Measurements from ENCODE around the gene FAM47E. TPM values are rescaled to one million over a fixed set of nuclear protein-coding genes. Genes with fewer than 3 reads are reported as not detected.

FAM47E gene
- total and polyA plus RNA-seq, 9 of the 15 experiments (the other 6 are each of a cell fraction or from before 2014, with no cell fraction given): 3.7 to 15.6 (median 6.4) TPM

DNA sequence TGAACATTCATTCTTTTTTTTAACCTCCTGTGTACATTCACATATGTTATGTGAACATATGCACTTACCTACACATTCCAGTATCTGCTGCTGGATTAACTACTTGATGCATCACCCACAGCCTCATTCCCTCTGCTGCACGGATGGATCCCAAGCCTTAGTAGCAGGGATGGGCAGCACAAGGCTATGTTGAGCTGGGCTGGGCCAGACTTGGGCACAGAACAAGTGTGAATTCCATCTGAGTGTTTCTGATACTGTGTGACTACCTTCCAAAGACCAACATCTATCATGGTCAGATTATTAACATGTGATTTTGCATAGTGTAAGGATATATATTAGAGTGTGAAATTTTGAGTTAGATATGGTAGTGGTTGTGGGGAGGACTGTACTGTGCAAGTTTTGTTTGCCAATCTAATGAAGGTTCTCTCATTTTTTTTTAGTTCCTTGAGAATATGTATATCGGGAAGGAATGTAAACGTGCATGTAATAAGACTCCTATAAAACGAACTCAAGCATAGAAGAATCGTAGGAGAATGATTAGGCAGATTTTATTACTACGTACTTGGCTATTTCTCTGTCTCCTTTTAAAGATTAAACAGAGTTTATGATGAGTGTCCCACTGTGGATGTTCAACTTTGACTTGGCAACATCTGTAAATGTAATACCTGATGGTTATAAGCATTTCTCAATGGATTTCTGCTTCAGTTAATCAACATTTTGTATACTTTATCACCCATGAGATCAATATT is 31.6 kb downstream of the FAM47E start:
- CTCF ChIA-PET (ENCODE audit: low intra/inter-chr PET ratio): no interaction called here
- Histone ChIP-seq H3K9me1 (ENCODE audit: control insufficient read depth, insufficient read depth, low read length) (no peaks in the 10 kb centered on the region), H3K79me2 (ENCODE audit: control insufficient read depth, insufficient read depth, low read length) (no peaks in the 10 kb centered on the region), H3K4me3 (no peak overlapping the region), H3K36me3 (ENCODE audit: control insufficient read depth, insufficient read depth, low read length) (no peaks in the 10 kb centered on the region), H3K27ac (ENCODE audit: extremely low read depth, low read depth, low read length) (no peak overlapping the region), H3K4me1 (replicated peaks in 1 of 2; ENCODE audit: control insufficient read depth in 2 of 2, insufficient read depth in 2 of 2, low read length in 2 of 2) (no peaks in the 10 kb centered on the region; a peak in 2 of 5 replicates), H3K9ac (ENCODE audit: insufficient read depth in 1 of 2, low read depth in 2 of 2, low read length in 2 of 2) (no peak overlapping the region), H3K27me3 (ENCODE audit: control insufficient read depth in 2 of 2, insufficient read depth in 2 of 2, low read length in 2 of 2) (no peaks in the 10 kb centered on the region), H4K20me1 (replicated peaks; ENCODE audit: control insufficient read depth, insufficient read depth, low read length) (no peaks in the 10 kb centered on the region), H2AFZ (ENCODE audit: low read depth, low read length) (no peak overlapping the region), H3K4me2 (ENCODE audit: insufficient read depth, low read length) (no peak overlapping the region), H3K9me3 (replicated peaks; ENCODE audit: control insufficient read depth, insufficient read depth, low read depth, low read length) (no peaks in the 10 kb centered on the region)
- DNase-seq (ENCODE audit: extremely low read depth in 1 of 4, low spot score in 3 of 4) (no peak), ATAC-seq (no peak), FAIRE-seq (no peak)
- 58% methylated on average over 6 of the region's 6 CpGs for WGBS (ENCODE audit: insufficient coverage, low coverage, missing lambda C conversion rate)
- BruUV-seq (replicated peaks): no TSS peak
- no peak for TF ChIP-seq DIDO1 (tag; IDR thresholded peaks at IDR 0.05; ENCODE audit: low read depth)
- TF ChIP-seq, protein P1, sequence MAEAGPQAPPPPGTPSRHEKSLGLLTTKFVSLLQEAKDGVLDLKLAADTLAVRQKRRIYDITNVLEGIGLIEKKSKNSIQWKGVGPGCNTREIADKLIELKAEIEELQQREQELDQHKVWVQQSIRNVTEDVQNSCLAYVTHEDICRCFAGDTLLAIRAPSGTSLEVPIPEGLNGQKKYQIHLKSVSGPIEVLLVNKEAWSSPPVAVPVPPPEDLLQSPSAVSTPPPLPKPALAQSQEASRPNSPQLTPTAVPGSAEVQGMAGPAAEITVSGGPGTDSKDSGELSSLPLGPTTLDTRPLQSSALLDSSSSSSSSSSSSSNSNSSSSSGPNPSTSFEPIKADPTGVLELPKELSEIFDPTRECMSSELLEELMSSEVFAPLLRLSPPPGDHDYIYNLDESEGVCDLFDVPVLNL (CRISPR knock-in tag; IDR thresholded peaks at IDR 0.05; ENCODE audit: low read depth): no peak
- no peak for TF ChIP-seq EWSR1 (IDR thresholded peaks at IDR 0.05; ENCODE audit: borderline replicate concordance, low read depth, partially characterized antibody)
- POLR2A ChIA-PET: no interaction called here
- in situ Hi-C loops (cut with MboI) (no loop called here), intact Hi-C loops (cut with micrococcal nuclease) (no loop called here)

DNA sequence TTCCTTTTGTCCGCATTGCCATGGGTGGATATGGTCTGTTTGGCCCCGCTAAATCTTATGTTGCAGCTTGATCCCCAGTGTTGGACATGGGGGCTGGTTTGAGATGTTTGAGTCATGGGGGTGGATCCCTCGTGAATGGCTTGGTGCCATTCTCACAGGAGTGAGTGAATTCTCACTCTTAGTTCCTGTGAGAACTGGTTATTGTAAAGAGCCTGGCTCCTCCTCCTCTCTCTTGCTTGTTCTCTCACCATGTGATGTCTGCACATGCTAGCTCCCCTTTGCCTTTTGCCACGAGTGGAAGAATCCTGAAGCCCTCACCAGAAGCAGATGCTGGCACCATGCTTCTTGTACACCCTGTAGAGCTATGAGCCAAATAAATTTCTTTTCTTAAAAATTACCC is 32.4 kb downstream of the FAM47E start:
- FAIRE-seq: no peak
- no peaks in the 10 kb centered on the region for H3K9me3 ChIP-seq (replicated peaks; ENCODE audit: control insufficient read depth, insufficient read depth, low read depth, low read length)
- peak; percentile 28; the same call in 1 of the 3 replicates for ATAC-seq
- intact Hi-C loops (cut with micrococcal nuclease): no loop called here
- no peak overlapping the region for H3K4me3 ChIP-seq
- no peaks in the 10 kb centered on the region for H3K79me2 ChIP-seq (ENCODE audit: control insufficient read depth, insufficient read depth, low read length)
- no peak overlapping the region for H3K9ac ChIP-seq (ENCODE audit: insufficient read depth in 1 of 2, low read depth in 2 of 2, low read length in 2 of 2)
- no peaks in the 10 kb centered on the region for H3K27me3 ChIP-seq (ENCODE audit: control insufficient read depth in 2 of 2, insufficient read depth in 2 of 2, low read length in 2 of 2)
- no peak overlapping the region for H3K27ac ChIP-seq (ENCODE audit: extremely low read depth, low read depth, low read length)
- no peaks in the 10 kb centered on the region for H4K20me1 ChIP-seq (replicated peaks; ENCODE audit: control insufficient read depth, insufficient read depth, low read length)
- peak overlapping the region; percentile 58; the same call in 1 of the 2 replicates for H2AFZ ChIP-seq (ENCODE audit: low read depth, low read length)
- TF ChIP-seq NFRKB (IDR thresholded peaks at IDR 0.05; ENCODE audit: low read depth): no peak
- no peak for TF ChIP-seq ZNF764 (CRISPR knock-in tag; IDR thresholded peaks at IDR 0.05; ENCODE audit: low read depth)
- TF ChIP-seq, protein P2, sequence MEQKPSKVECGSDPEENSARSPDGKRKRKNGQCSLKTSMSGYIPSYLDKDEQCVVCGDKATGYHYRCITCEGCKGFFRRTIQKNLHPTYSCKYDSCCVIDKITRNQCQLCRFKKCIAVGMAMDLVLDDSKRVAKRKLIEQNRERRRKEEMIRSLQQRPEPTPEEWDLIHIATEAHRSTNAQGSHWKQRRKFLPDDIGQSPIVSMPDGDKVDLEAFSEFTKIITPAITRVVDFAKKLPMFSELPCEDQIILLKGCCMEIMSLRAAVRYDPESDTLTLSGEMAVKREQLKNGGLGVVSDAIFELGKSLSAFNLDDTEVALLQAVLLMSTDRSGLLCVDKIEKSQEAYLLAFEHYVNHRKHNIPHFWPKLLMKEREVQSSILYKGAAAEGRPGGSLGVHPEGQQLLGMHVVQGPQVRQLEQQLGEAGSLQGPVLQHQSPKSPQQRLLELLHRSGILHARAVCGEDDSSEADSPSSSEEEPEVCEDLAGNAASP (IDR thresholded peaks at IDR 0.05): no peak
- TF ChIP-seq ZNF586 (CRISPR knock-in tag; conservative IDR thresholded peaks at IDR 0.05): no peak
- TF ChIP-seq PRMT5 (CRISPR knock-in tag; IDR thresholded peaks at IDR 0.05): no peak
- in situ Hi-C loops (cut with MboI): no loop called here
- H3K4me1 ChIP-seq (replicated peaks in 1 of 2; ENCODE audit: control insufficient read depth in 2 of 2, insufficient read depth in 2 of 2, low read length in 2 of 2): no peaks in the 10 kb centered on the region; a peak in 2 of 5 replicates
- 47% methylated on average over 4 of the region's 4 CpGs for WGBS (ENCODE audit: insufficient coverage, low coverage, missing lambda C conversion rate)
- BruUV-seq (replicated peaks): no TSS peak
- CTCF ChIA-PET (ENCODE audit: low intra/inter-chr PET ratio): no interaction called here
- POLR2A ChIA-PET: no interaction called here
- no peak overlapping the region for H3K4me2 ChIP-seq (ENCODE audit: insufficient read depth, low read length)
- DNase-seq (ENCODE audit: extremely low read depth in 1 of 4, low spot score in 3 of 4): no peak
- H3K9me1 ChIP-seq (ENCODE audit: control insufficient read depth, insufficient read depth, low read length): no peaks in the 10 kb centered on the region
- no peaks in the 10 kb centered on the region for H3K36me3 ChIP-seq (ENCODE audit: control insufficient read depth, insufficient read depth, low read length)
